HCT116 (cell line): ENCODE data around the gene FOXN3.

Experiments used
- CEBPB ChIP-seq: IDR thresholded peaks from 2 replicates; pipeline ENCODE4 v1.6.1; 2012; ENCODE audit warnings: low read depth
- EGR1 ChIP-seq: IDR thresholded peaks from 2 replicates; pipeline ENCODE4 v1.6.1; 2012; ENCODE audit warnings: low read depth
- EZH2 ChIP-seq: fragments of 200-600 bp; sonication (generic); IDR thresholded peaks from 2 replicates; pipeline ENCODE4 v1.6.1; 2017; ENCODE audit warnings: antibody characterized with exemption, mixed run types
- EZH2phosphoT487 ChIP-seq: fragments of 200-600 bp; IDR thresholded peaks from 2 replicates; pipeline ENCODE4 v1.6.1; 2018; ENCODE audit warnings: antibody characterized with exemption, borderline replicate concordance
- FOSL1 ChIP-seq: IDR thresholded peaks from 2 replicates; pipeline ENCODE4 v1.6.1; 2012; ENCODE audit warnings: low read depth
- POLR2A ChIP-seq: IDR thresholded peaks from 2 replicates; pipeline ENCODE4 v1.7.0; 2011; ENCODE audit warnings: borderline replicate concordance; ENCODE audit not compliant: insufficient read depth, insufficient read length; ENCODE audit errors: extremely low read depth
- RAD21 ChIP-seq: IDR thresholded peaks from 2 replicates; pipeline ENCODE4 v1.6.1; 2012; ENCODE audit warnings: low read depth, mild to moderate bottlenecking
- SIN3A ChIP-seq: IDR thresholded peaks from 2 replicates; pipeline ENCODE4 v1.6.1; 2012; ENCODE audit warnings: low read depth
- YY1 ChIP-seq: IDR thresholded peaks from 2 replicates; pipeline ENCODE4 v1.6.1; 2011; ENCODE audit warnings: low read length, low read depth, moderate library complexity, mild to moderate bottlenecking; ENCODE audit not compliant: insufficient replicate concordance; ENCODE audit errors: extremely low read depth
- ZFX ChIP-seq: fragments of 450-650 bp; IDR thresholded peaks from 2 replicates; pipeline ENCODE4 v1.6.1; 2017
- ZNF274 ChIP-seq: fragments of 200-500 bp; sonication (Bioruptor generic); IDR thresholded peaks from 2 replicates; pipeline ENCODE4 v1.6.1; 2014; ENCODE audit warnings: mild to moderate bottlenecking, low read depth, low read length, inconsistent platforms
- TF ChIP-seq, protein P1 (sequence below), 3 experiments: fragments of 200-600 bp in 1 of 3; sonication (generic) in 1 of 3; IDR thresholded peaks in 2 of 3; conservative IDR thresholded peaks in 1 of 3; 2 replicates each; pipeline ENCODE4 v1.5.1; 2012 to 2017; ENCODE audit warnings: low read depth in 2 of 3, low read length in 2 of 3, antibody characterized with exemption in 1 of 3, borderline replicate concordance in 1 of 3, control low read depth in 1 of 3, mild to moderate bottlenecking in 1 of 3, mixed read lengths in 1 of 3, mixed run types in 1 of 3, moderate library complexity in 1 of 3; ENCODE audit not compliant: insufficient read depth in 1 of 3

- TF ChIP-seq, protein P1, sequence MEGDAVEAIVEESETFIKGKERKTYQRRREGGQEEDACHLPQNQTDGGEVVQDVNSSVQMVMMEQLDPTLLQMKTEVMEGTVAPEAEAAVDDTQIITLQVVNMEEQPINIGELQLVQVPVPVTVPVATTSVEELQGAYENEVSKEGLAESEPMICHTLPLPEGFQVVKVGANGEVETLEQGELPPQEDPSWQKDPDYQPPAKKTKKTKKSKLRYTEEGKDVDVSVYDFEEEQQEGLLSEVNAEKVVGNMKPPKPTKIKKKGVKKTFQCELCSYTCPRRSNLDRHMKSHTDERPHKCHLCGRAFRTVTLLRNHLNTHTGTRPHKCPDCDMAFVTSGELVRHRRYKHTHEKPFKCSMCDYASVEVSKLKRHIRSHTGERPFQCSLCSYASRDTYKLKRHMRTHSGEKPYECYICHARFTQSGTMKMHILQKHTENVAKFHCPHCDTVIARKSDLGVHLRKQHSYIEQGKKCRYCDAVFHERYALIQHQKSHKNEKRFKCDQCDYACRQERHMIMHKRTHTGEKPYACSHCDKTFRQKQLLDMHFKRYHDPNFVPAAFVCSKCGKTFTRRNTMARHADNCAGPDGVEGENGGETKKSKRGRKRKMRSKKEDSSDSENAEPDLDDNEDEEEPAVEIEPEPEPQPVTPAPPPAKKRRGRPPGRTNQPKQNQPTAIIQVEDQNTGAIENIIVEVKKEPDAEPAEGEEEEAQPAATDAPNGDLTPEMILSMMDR (IDR thresholded peaks at IDR 0.05 in 2 of 3, conservative IDR thresholded peaks at IDR 0.05 in 1 of 3; ENCODE audit: borderline replicate concordance in 1 of 3, insufficient read depth in 1 of 3, low read depth in 2 of 3, low read length in 2 of 3), result no peak
- TF ChIP-seq ZNF274 (no peak), EZH2 (no peak), EZH2phosphoT487 (no peak), YY1 (no peak), EGR1 (no peak), CEBPB (no peak), ZFX (no peak), SIN3A (no peak), FOSL1 (no peak), POLR2A (no peak), RAD21 (no peak)
Measured at GRCh38 chr14:89420502-89420901, 3.5 kb upstream of the FOXN3 start.
